Retinal pigment epithelial cell (primary cell): ENCODE data around the gene TMTC1.

Source experiments
- DNase-seq: peaks from one replicate; pipeline ENCODE4 v3.0.0-alpha.2; 2010; ENCODE audit warnings: low read depth
- H3K4me3 ChIP-seq: 2 replicates; pipeline ENCODE4 v1.5.1; 2011; ENCODE audit warnings: mild to moderate bottlenecking, low read length, control low read depth, moderate library complexity
- TF ChIP-seq, protein P1 (sequence below): conservative IDR thresholded peaks from 2 replicates; pipeline ENCODE4 v1.5.1; 2011; ENCODE audit warnings: low read depth, low read length, control low read depth, inconsistent platforms

Gene TMTC1

DNA sequence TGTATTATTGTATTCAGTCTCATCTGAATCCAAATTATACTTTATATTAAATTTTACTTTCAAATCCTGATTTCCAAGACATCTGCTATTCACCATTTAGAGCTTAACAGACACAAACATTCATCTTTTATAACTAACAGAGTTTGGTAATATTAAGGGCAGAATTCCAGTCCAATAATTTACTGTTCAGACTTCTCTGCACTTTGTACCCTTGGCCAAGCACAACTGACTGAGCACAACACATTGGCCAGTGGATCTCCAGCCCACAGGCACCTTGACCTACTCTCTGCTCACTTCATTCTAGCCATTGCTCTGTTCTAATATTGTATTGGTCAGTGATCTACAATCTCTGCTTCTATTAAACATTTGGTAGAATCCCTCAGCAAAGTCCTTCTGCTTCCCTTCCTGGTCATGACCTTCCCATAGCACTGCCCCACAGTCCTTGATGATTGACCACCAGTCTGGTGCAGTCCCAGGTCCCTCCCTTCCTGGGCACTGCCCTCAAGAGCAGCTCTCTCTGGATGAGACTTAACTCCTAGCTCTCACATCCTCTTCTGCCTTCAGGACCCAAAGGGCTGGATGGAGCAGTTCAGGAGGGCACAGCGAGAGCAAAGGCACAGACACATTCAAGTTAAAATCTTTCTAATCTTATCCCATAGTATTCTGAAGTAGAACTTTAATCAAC lies 188.5 kb downstream of the TMTC1 start:
- DNase-seq, result no peak
- no peak overlapping the region for H3K4me3 ChIP-seq
- TF ChIP-seq, protein P1, sequence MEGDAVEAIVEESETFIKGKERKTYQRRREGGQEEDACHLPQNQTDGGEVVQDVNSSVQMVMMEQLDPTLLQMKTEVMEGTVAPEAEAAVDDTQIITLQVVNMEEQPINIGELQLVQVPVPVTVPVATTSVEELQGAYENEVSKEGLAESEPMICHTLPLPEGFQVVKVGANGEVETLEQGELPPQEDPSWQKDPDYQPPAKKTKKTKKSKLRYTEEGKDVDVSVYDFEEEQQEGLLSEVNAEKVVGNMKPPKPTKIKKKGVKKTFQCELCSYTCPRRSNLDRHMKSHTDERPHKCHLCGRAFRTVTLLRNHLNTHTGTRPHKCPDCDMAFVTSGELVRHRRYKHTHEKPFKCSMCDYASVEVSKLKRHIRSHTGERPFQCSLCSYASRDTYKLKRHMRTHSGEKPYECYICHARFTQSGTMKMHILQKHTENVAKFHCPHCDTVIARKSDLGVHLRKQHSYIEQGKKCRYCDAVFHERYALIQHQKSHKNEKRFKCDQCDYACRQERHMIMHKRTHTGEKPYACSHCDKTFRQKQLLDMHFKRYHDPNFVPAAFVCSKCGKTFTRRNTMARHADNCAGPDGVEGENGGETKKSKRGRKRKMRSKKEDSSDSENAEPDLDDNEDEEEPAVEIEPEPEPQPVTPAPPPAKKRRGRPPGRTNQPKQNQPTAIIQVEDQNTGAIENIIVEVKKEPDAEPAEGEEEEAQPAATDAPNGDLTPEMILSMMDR, result no peak

DNA sequence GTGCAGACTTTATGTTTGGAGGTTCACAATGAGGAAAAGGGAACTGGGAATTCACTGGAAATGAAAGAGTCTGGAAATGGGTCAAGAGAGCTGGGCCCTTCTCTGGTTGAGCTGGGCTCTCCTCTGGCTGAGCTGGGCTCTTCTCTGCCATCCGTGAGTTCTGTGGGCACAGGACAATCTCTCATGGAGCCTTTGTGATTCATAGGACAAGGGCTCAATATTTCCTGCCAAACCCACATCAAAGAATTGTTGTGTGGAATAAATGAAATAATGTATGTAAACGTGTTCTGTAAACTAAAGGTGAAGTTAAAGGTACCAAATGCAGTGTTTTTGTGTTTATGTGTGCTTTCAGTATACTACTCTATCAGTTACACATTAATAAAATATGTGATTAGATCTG lies 190.7 kb downstream of the TMTC1 start:
- no peak overlapping the region for H3K4me3 ChIP-seq
- no peak for DNase-seq
- TF ChIP-seq, protein P1, result no peak

DNA sequence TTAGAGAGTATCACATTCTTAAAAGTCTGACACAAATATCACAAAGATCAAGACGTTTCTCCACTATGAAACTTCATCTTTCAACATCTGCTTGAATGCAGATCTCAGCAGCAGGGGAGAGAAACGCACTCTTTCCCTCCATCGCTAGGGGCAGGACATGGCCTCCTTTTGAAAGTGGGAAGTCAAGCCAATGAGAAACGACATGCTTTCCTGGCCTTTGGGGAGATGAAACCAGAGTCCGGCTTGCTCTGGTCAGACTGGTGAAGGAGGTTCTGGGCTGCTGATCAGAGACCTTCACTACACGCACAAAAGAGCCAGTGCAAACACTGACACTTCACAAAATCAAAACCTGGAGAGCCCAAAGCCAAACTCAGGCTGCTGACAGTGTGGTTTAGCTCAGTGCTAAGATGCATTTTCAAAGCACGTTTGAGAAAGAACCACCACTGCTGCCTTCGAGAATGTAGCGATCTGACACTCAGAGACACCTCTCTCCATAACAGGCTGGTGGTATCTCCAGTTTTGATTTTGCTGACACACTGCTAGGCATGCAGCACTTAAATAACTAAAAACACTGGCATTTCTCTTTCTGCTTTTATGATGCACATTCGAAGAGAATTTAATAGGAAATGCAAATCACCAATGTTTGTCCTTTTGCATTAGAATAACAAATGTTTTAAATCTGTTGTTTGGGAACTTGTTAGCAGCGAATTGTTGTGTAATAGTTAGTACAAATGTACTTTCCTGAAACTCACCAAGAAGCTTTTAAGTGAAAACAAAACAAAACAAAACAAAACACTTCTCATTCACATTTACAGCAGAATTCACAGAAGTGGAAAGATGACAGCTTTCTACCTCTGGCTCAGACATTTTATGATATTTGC lies 192.4 kb downstream of the TMTC1 start:
- no peak for DNase-seq
- TF ChIP-seq, protein P1, result peak; percentile 50
- H3K4me3 ChIP-seq, result no peak overlapping the region

DNA sequence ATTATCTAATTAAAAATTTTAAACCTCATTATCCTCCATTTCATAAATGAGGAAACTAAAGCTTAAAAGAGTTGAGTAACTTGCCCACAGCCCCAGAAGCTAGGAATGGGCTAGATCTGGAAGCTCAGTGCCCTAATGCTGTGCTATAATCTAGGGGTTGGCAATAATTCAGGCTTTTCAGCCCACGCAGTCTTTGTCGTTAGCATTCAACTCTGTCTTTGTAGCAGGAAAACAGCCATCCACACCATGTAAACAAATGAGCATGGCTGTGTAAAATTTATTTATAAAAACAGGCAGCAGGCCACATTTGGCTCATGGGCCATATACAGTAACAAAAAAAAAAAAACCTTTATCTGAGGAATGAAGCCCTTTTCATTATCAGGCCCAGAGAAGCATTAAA lies 193.9 kb downstream of the TMTC1 start:
- no peak overlapping the region for H3K4me3 ChIP-seq
- no peak for DNase-seq
- TF ChIP-seq, protein P1, result no peak

DNA sequence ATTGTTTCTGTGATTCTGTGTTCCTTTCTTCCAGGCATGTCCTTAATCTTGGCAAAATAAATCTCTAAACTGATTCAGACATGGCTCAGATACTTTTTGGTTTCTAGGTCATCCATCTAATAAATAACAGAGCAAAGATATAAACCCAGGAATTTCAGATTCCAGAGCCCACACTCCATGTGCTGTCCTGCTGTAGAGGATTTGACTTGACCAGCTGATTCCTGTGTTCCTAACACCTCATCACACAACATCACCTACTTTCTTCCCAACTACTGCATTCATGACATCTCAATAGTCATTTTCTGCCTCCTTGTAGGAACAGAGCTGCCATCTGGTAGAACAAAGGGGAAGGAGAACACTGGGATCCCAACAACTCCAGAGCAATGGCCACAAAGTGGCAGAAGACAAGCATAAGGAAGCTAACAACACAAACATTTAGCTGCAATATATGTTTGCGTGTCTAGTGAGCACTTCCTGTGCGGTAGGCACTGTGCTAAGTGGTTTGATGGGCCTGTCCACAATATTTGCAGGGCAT lies 194.4 kb downstream of the TMTC1 start:
- TF ChIP-seq, protein P1, result no peak
- no peak for DNase-seq
- no peak overlapping the region for H3K4me3 ChIP-seq

DNA sequence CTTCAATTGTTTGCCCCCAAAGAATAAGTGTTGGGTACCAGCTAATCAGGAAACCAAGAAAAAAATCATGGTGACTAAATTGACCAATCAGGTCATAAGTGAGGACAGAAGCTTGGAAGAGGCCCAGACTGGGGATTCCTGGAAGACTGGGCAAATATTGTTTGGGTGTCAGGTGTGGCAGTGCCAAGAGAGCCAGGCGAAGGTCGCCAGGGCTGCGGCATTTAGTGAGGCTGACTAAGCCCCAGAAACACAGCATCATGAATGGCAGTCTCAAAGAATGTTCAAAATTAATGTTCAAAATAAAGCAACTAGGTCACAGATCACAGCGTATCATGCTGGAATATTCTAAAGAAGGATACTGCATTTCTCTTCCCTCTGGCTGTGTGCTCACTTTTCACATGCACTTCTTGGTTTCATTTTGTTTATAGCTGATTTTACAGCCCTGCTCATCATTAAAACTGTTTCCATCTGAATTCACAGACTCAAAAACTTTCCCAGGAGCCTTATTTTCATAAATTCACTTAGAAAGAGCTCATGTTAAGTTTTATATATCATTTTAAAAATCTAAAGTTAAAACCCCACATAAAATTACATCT lies 201.0 kb downstream of the TMTC1 start:
- TF ChIP-seq, protein P1, result no peak
- no peak for DNase-seq
- H3K4me3 ChIP-seq, result no peak overlapping the region
